Measurements from ENCODE around the gene MATR3. TPM values are rescaled to one million over a fixed set of nuclear protein-coding genes. Genes with fewer than 3 reads are reported as not detected.

The MATR3 gene
- total RNA-seq, 1 experiment from 2014 or later = 194 TPM

GRCh38 chr5:139371482-139372435 lies 78.2 kb downstream of the MATR3 start:
- no peaks in the 10 kb centered on the region for H3K9me3 ChIP-seq (ENCODE audit: control insufficient read depth, insufficient read depth, low read depth, low read length)
- no peak overlapping the region for H3K27ac ChIP-seq (ENCODE audit: low read length)
- CTCF ChIA-PET = no interaction called here
- in situ Hi-C loops (cut with HindIII; ENCODE audit: low pct_unique_long_range_greater_than_20kb, low sequenced_read_pairs) (no loop called here), intact Hi-C loops (cut with micrococcal nuclease; ENCODE audit: unreplicated experiment) (no loop called here)
- peaks cover 22% of the 10 kb centered on the region for H3K36me3 ChIP-seq (ENCODE audit: control insufficient read depth, insufficient read depth, low read length)
- DNase-seq (ENCODE audit: low read depth, low spot score) = no peak
- POLR2A ChIA-PET = no interaction called here
- no peak for ATAC-seq
- peaks cover 9% of the 10 kb centered on the region for H3K4me1 ChIP-seq (ENCODE audit: control insufficient read depth, insufficient read depth, low read length)
- no peaks in the 10 kb centered on the region for H3K27me3 ChIP-seq (ENCODE audit: control insufficient read depth, insufficient read depth, low read length)
- TF ChIP-seq SIN3A (IDR thresholded peaks at IDR 0.05; ENCODE audit: borderline replicate concordance, insufficient read depth, low read depth, low read length) (no peak), TCF7L2 (IDR thresholded peaks at IDR 0.05; ENCODE audit: low read depth, low read length) (no peak), REST (IDR thresholded peaks at IDR 0.05; ENCODE audit: insufficient read depth in 1 of 2, low read depth in 2 of 2, low read length in 1 of 2) (no peak), POLR2AphosphoS5 (IDR thresholded peaks at IDR 0.05; ENCODE audit: low read depth, low read length) (no peak), CTCF (IDR thresholded peaks at IDR 0.05) (no peak)
- no TSS peak for BruUV-seq (replicated peaks)
- H3K4me3 ChIP-seq (ENCODE audit: low read depth in 2 of 2, low read length in 2 of 2) = no peak overlapping the region

- H3K36me3 ChIP-seq (ENCODE audit: control insufficient read depth, insufficient read depth, low read length) = peaks cover 7% of the 10 kb centered on the region; the same call in 1 of the 2 replicates
- no peaks in the 10 kb centered on the region for H3K27me3 ChIP-seq (ENCODE audit: control insufficient read depth, insufficient read depth, low read length)
- ChIA-PET CTCF (no interaction called here), POLR2A (no interaction called here)
- H3K4me3 ChIP-seq (ENCODE audit: low read depth in 2 of 2, low read length in 2 of 2) = no peak overlapping the region
- intact Hi-C loops (cut with micrococcal nuclease; ENCODE audit: unreplicated experiment) (no loop called here), in situ Hi-C loops (cut with HindIII; ENCODE audit: low pct_unique_long_range_greater_than_20kb, low sequenced_read_pairs) (no loop called here)
- no peaks in the 10 kb centered on the region for H3K9me3 ChIP-seq (ENCODE audit: control insufficient read depth, insufficient read depth, low read depth, low read length)
- H3K4me1 ChIP-seq (ENCODE audit: control insufficient read depth, insufficient read depth, low read length) = peaks cover 9% of the 10 kb centered on the region
- no peak for DNase-seq (ENCODE audit: low read depth, low spot score)
- no peak for TF ChIP-seq POLR2AphosphoS5 (IDR thresholded peaks at IDR 0.05; ENCODE audit: low read depth, low read length)
- TF ChIP-seq SIN3A (IDR thresholded peaks at IDR 0.05; ENCODE audit: borderline replicate concordance, insufficient read depth, low read depth, low read length) = no peak
- no peak for TF ChIP-seq CTCF (IDR thresholded peaks at IDR 0.05)
- TF ChIP-seq REST (IDR thresholded peaks at IDR 0.05; ENCODE audit: insufficient read depth in 1 of 2, low read depth in 2 of 2, low read length in 1 of 2) = no peak
- no peak for TF ChIP-seq TCF7L2 (IDR thresholded peaks at IDR 0.05; ENCODE audit: low read depth, low read length)
- H3K27ac ChIP-seq (ENCODE audit: low read length) = no peak overlapping the region
- no TSS peak for BruUV-seq (replicated peaks)
- ATAC-seq = no peak
Measured at GRCh38 chr5:139374909-139375308, 81.4 kb downstream of the MATR3 start.

All from Panc1 (cell line).